GF-D8 (cell line): ENCODE data around the gene KIF2B.
"Not testable (repeated sequence)": the region's sequence is repeated elsewhere in the genome, so short reads cannot be mapped to it uniquely, and the experiment has no call there.

Experiments
- DNase-seq: peaks from one replicate; lab custom pipeline; 2025; lab: John Stamatoyannopoulos, UW

The KIF2B gene

GRCh38 chr17:53822764-53823163, at the start of gene KIF2B:
Gene KIF2B, plus strand, starts transcription at chr17:53822927. Its CDS starts 107 bp downstream, at chr17:53823034.
- DNase-seq = no peak

GRCh38 chr17:53780320-53780719, 42.4 kb upstream of the KIF2B start:
- no peak for DNase-seq

DNA sequence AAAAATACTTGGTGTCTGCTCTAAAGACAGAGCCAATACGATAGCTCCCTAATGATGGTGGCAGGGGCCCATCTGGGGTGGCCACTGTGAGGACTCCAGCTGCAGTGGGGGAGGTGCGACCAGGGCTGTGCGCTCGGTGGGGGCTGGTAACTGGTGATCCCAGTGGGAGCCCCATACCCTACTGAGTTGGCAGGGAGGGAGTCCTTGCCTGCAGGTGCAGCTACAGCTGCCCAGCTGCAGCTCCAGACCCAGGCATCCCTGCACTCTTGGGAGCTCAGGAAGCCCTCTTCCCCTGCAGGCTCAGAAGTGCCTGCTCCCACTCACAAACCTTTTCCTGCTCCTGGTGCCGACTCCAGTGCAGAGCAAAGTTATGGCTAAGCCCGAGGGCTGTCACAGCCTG, 31.2 kb upstream of the KIF2B start:
- no peak for DNase-seq

GRCh38 chr17:53792451-53792850, 30.3 kb upstream of the KIF2B start:
- no peak for DNase-seq

GRCh38 chr17:53792997-53793396, 29.7 kb upstream of the KIF2B start:
- DNase-seq = no peak

GRCh38 chr17:53794875-53795274, 27.9 kb upstream of the KIF2B start:
- no peak for DNase-seq

- DNase-seq = no peak
Measured at GRCh38 chr17:53796642-53797041, 26.1 kb upstream of the KIF2B start.

- DNase-seq = no peak
Measured at GRCh38 chr17:53797501-53797900, 25.2 kb upstream of the KIF2B start.

GRCh38 chr17:53804437-53804836, 18.3 kb upstream of the KIF2B start:
- no peak for DNase-seq

DNA sequence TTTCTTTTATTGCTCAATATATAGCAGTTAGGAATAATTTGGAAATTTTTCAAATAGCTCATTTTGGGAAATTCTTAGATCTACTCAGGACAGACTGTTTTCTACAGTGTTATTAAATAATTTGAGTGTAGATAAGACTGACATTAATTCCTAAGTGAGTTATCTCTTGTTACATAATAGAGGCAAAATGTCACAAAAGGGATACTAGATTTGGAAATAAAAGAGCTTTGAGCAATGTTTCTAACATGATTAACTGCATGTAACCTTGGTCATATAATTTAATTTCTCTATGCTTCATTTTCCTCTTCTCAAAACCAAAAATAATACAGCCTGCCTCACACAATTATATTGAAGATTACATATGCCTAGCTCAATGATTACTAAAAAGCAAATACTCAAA, 16.3 kb upstream of the KIF2B start:
- DNase-seq = no peak

DNA sequence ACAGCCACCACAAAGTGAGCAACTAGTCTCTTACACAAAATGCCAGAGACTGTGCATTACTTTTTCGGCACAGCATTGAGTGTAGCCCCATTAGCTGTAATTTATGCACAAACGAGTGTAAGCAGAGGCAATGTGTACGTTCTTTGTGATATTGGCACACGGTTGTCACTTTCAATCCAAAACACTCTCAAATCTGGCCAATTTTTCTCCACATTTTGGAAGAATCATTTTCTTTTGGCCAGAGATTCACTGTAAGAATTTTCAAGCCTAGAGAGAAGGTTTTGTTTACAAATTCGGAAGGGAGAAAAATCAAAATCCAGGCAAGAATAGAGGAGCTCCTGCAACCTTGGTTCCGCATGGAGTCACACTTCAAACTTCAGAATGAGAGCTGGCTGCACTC, 15.4 kb upstream of the KIF2B start:
- DNase-seq = no peak

DNA sequence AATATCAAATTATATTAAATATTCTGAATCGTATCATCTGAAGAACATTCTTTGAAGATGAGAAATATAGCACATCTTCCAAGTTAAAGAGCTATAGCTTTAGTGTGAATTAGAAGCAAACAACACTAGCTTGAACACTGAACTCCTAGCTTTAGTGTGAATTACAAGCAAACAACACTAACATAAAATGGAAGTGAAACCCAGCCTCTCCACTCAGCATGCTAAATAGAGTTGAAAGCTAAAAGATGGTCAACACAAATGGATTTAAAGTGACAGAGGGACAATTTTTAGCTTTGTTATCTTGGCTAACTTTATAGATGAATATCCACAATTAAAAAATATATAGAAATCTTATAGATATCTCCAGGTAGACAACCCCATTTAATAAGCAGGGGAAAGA, 4.5 kb upstream of the KIF2B start:
- no peak for DNase-seq

DNA sequence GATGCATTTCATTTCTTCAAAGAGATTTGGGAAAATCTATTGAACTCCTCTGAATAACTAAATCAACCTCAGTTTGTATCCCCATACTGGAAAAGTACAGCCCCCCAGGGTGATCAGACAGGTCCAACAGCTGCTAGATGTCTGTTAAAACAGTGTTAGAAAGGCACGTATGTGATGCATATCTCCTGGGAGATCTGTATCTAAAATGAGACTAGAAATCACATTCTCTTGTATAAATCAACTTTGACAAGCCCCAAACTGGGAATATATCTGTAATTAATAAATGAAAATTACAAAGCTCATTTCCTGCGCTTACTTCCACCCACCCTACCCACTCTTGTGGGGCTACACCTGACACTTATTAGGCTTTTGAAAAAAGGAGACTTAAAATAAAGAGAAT, 3.8 kb upstream of the KIF2B start:
- DNase-seq = no peak

DNA sequence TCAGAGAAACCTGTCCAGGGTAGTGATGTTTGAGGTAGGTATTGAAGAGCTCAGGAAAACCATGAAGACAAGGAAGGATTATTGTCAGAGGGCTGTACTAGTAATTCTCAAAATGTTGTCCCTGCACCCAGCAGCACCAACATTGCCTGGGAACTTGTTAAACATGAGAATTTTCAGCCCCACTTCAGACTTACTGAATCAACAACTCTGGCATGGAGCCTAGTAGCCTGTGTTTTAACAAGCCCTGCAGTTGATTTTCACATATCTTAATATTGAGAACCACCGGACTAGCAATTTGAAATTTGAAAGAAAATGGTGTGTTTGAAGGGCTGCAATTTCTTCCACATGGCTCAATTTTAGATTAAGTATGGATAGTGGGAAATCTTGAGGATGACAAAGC, 2.8 kb upstream of the KIF2B start:
- DNase-seq = no peak

GRCh38 chr17:53823341-53824050, 769 bp downstream of the KIF2B start:
- DNase-seq = no peak

DNA sequence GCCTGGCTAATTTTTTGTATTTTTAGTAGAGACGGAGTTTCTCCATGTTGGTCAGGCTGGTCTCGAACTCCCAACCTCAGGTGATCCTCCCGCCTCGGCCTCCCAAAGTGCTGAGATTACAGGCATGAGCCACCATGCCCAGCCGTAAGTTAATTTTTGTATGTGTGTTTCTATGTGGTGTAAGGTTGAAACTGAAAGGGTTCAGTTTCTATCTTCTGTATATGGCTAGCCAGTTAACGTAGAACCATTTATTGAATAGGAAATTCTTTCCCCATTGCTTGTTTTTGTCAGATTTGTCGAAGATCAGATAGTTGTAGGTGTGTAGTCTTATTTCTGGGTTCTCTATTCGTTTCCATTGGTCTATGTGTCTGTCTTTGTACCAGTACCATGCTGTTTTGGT, 12.0 kb downstream of the KIF2B start:
- not testable (repeated sequence) for DNase-seq

DNA sequence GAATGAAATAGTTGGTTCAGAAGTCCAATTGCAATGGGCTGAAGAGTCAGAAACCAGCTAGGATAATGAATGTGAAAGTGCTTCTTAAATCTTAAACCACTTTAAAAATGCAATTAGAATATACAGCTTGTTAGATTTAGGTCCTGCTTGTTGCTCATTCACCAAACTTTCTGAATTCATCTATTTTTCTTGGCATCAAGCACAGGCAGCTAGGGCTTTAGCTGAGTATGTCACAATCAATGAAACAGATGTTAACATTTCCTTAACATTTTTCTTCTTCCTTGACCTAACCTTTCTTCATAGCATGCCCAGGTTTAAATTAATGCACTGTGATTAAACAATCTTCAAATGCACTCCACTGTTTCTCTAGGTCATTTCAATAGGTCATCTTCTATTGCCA, 14.4 kb downstream of the KIF2B start:
- DNase-seq = no peak

GRCh38 chr17:53844491-53845107, 21.9 kb downstream of the KIF2B start:
- DNase-seq = no peak

GRCh38 chr17:53871128-53871527, 48.4 kb downstream of the KIF2B start:
- DNase-seq = not testable (repeated sequence)
